GM20431 (cell line): Measurements from ENCODE around the gene FBXL4.

Experiments
- in situ Hi-C: fragments of 300-500 bp; cut with MseI, MboI; formaldehyde crosslinking; loops from one replicate; pipeline ENCODE4 v1.15.0; 2020; ENCODE audit warnings: low sequenced_read_pairs; ENCODE audit not compliant: unreplicated experiment

FBXL4 gene

DNA sequence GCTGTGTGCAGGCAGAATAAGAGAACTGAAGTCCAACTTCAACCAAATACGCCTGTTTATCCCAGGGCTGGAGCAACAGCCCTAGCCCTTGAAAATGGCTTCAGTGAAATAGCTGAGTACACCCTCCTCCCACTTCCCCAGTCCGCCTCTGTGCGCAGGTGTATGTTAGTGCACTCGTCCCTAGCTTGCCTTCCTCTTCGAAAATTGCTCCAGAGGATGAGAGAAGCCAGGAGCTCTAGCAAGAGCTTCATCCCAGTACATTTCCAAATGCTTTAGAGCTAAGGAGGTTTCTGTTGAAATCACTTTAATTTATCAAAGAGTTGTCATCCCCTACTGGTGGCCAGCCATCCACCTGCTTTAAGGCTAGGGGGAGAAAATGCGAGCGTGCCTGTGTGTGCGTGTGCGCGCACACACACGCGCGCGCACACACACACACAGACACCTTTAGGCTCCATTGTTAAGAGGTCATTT is 118.8 kb downstream of the FBXL4 start:
- in situ Hi-C loops = no loop called here

DNA sequence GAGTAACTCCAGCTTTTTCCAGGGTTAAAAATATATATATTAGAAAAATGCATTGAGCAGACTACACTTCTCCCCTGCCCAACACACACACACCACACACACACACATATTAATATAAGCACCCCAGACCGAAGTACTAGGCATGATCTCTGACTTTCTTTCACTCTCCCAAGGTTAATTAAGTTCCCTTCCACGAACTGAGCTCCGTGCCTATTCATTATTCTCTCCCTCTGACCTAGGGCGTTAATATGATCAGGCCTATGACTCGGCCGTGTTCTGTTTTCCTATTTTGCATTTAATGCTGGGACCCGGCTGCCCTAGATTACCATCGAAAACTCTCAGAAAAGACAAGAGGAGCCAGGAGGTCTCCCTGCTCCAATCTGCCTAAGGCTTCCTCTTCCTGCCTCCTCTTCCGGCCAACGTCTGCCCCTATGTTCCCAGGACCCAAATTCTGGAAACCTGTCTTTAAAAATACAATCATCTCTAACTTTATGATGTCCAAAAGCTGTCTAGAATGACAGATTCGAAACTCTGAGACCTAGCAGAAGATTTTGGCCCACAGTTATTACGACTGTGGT is 119.4 kb downstream of the FBXL4 start:
- in situ Hi-C loops = no loop called here

DNA sequence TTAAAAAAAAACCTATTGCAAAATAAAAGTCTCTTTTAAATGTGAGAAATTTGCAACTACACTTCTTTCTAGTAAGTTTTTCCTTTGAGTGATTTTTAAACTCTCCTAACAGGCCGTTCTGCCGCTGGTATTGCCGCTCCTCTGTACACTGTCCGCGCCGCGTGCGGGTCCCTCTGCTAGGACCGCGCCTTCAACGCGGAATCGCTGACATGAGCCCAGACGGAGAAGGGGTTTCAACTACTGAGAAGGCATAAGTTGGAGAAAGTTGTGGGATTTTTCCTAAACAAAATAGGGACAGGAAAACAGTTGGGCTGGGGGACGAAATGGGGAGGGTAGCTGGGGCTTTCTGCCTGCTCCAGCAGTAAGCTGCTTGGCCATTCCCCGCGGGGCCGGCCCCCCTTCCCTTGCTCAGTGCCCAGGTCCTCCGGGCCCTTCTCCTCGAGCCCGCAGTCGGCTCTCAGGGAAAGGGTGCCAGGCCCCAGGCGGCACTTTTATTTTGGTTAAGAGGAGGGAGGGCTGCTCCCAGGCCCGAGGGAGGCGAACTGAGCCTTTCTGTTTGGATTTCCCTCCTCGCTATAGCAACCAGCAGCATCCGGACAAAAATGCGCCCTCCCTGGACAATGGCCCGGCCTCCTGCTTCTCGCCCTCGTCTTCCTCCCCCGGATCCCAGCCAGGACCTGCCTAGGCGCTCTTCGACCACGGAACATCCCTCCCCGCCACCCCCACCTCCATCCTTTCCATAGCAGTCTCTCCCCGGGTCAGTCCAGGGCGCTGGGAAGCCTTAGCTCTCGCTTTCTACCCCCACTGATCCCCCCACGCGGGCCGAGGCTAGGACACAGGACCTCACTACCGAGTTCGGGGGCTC is 120.2 kb downstream of the FBXL4 start:
- in situ Hi-C loops = no loop called here

DNA sequence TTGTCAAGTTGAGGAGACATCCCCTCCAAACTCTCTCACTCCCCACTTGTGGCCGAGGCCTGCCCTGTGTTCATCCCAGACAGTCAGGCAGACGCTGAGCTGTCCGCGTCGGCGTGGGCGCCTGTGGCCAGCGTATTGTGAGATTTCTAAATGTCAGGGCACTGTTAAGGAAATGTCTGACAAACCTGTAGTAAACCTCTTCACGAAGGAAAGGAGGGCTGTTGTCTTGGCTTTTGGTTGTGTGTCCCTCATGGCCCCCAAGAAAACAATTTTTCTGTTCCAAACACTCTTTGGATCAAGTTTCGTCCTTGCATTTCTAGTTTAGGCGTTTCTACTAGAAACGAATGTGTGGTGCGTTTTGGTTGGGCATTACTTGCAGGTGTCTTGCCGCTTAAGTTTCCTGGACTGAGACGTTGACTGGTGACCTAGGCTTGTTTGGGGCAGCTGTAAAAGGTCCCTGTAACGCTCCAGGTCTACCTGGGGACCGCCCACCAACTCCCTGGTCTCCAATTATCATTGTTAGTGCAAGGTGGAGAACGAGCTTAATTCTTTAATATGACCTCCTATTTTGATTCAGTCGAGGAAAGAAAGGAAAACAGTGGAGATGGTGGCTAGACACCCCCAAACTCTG is 122.0 kb downstream of the FBXL4 start:
- in situ Hi-C loops = no loop called here

DNA sequence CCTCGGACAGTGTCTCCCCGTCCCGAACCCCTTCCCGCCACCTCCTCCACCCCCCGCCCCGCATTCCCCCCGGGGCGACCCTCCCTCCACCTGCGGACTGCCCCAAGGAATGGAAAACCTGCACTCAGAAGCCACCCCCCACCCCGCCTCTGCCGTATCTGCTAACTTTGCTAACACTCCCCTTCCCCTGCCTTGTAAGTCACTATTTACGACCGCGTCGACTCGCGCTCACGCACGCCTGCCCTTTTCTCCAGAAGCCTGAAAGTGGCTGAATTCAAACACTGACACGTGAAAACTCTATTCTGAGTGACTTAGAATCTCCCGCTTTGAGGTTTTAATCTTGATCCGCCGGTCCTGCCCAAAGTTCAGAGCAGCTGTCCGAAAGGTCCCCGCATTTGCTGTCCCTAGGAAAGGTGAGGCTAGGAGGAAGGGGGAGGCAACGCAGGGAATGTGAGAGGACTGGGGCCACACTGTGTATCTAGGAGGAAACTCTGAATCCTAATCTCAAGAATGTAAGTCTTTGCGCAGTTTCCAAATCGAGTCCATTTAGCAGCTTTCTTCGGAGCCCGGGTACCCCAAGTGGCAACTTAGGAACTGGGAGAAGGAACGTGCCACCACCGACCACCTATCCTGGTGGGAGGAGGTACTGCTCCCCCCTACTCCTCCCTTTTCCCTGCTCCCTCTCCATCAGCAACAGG is 122.7 kb downstream of the FBXL4 start:
- in situ Hi-C loops = no loop called here

DNA sequence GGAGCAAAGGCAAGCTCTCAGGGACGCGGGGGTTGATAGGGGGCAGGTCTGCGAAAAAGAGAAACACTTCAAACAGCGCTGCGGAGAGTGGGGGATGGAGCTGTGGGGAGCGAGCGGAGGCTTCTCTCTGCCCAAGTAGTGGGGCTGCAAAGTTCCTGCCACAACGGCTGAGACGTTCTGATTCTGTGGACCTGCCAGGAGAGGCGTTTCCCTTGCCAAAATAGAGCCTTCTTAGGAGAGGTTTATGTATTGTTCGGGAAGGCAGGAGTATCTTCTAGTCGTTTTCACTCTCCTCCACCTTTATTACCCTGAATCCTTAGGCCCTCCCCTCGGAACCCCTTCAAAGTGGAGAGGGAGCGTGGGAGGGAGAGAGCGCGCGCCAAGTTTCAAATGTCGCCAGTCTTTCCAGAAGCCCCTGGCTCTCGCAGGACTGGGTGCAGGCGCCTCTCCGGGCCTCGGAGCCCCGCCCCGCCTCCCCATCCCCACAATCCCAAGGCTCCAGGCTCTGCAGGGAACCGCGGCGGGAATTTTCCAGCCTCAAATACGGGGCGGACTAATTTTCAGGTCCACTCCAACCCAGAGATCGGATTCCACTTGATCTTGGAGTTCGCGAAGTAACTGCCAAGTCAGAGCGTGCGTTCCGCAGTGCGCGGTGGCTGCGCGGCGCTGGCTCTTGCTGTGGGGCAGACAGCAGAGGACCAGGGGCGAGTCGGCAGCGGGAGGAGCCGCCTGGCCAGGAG is 123.4 kb downstream of the FBXL4 start:
- in situ Hi-C loops = no loop called here

DNA sequence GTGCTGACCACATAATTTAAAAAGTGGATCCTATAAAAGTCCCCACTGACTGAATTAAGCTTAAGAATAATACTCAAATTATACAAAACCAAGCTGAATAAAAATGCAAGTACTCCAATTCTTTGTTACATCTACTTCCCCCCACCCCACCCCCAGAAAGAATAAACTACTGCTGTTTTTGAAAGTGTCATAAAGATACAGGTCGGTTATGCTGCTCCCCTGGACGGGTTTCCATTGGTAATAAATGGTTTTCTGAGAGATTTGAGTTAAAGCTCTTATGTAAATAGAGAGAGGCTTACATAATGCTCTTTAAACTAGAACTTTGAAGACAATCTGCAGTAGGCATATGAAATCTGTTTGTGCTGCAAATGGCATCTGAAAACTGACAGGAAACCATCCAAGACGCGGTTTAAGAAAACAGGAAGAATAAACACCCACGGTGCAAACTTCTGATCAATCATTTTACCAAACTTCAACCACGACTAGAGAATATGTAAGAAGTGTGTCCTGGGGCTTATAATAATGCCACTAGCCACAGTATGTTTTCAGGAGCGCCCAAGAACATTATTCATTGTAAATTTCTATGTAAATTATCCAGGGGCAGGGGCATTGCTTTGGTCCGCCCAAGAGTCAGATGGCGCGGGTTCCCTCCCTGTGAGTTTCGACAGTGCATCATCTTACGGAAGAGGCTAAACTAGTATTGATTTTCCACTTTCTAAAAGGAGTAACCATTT is 124.2 kb downstream of the FBXL4 start:
- in situ Hi-C loops = no loop called here

DNA sequence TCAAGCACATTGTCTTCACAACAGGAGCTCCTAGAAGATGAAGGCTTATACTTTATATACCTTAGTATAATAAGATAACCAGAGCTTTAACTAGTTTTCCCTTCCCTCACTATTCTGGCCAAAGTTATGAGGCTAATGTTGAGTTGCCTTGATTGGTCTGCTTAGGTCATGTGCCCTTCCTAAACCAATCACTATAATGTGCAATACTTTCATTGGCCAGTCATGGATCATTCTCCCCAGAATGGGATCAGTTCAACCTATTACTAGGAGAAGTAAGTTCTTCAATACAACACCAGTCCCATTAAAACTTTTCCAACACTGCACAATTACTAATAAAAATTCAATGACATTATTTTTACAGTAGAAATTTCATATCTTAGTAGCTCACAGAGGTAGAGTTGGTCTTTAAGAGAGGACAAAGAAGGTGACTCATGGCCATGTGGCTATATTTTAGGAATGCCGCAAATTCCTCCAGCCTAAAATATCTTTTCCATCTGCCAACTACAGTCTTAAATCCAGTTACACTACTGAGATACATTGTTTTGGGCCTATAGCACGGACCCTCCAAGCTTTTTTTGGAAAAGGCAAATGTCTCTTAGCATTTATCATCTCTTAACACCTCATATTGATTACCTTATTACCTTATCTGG is 125.9 kb downstream of the FBXL4 start:
- in situ Hi-C loops = no loop called here
